Keratinocyte (primary cell): Measurements from ENCODE around the gene TMEM14B. TPM values are rescaled to one million over a fixed set of nuclear protein-coding genes. Genes with fewer than 3 reads are reported as not detected.

Source experiments
- DNase-seq: peaks from one replicate; pipeline ENCODE4 v3.0.0-alpha.2; 2011; ENCODE audit warnings: low read depth, missing footprints, low spot score
- FAIRE-seq: peaks from 2 replicates; lab custom pipeline; 2011; peaks lifted over from hg19 to GRCh38; lab: Jason Lieb, UNC
- H2AFZ ChIP-seq: 2 replicates; pipeline ENCODE4 v1.6.0; 2012; ENCODE audit warnings: low read length, control low read depth, inconsistent platforms; ENCODE audit not compliant: control insufficient read depth
- H3K27ac ChIP-seq: 2 replicates; pipeline ENCODE4 v1.5.1; 2011; ENCODE audit warnings: low read length; ENCODE audit not compliant: control insufficient read depth, insufficient read depth
- H3K27me3 ChIP-seq: 3 replicates; pipeline ENCODE4 v1.6.0; 2011; ENCODE audit warnings: low read length; ENCODE audit not compliant: control insufficient read depth, insufficient read depth; ENCODE audit errors: extremely low read depth
- H3K36me3 ChIP-seq, 2 experiments: 2 replicates in 1 of 2; 3 replicates in 1 of 2; pipeline ENCODE4 v1.5.1; 2011; ENCODE audit warnings: low read length in 2 of 2, mild to moderate bottlenecking in 1 of 2; ENCODE audit not compliant: control insufficient read depth in 2 of 2, insufficient read depth in 2 of 2; ENCODE audit errors: extremely low read depth in 1 of 2
- H3K4me1 ChIP-seq: 3 replicates; pipeline ENCODE4 v1.5.1; 2011; ENCODE audit warnings: low read length; ENCODE audit not compliant: control insufficient read depth, insufficient read depth; ENCODE audit errors: extremely low read depth
- H3K4me2 ChIP-seq: 3 replicates; pipeline ENCODE4 v1.6.0; 2011; ENCODE audit warnings: low read depth, low read length; ENCODE audit not compliant: control insufficient read depth, insufficient read depth; ENCODE audit errors: extremely low read depth
- H3K4me3 ChIP-seq, 3 experiments: fragments of 200-600 bp in 1 of 3; sonication (generic) in 1 of 3; 2 replicates in 2 of 3; 3 replicates in 1 of 3; pipeline ENCODE4 v1.5.1; 2011 to 2016; ENCODE audit warnings: low read length in 3 of 3, mild to moderate bottlenecking in 3 of 3, control low read depth in 2 of 3, inconsistent platforms in 1 of 3, low read depth in 1 of 3, mixed read lengths in 1 of 3, mixed run types in 1 of 3, moderate library complexity in 1 of 3; ENCODE audit not compliant: control insufficient read depth in 2 of 3, insufficient read depth in 2 of 3; ENCODE audit errors: extremely low read depth in 1 of 3
- H3K79me2 ChIP-seq: 2 replicates; pipeline ENCODE4 v1.6.0; 2012; ENCODE audit warnings: low read length; ENCODE audit not compliant: control insufficient read depth, insufficient read depth
- H3K9ac ChIP-seq: 3 replicates; pipeline ENCODE4 v1.6.0; 2011; ENCODE audit warnings: low read length; ENCODE audit not compliant: control insufficient read depth, insufficient read depth; ENCODE audit errors: extremely low read depth
- H3K9me1 ChIP-seq: 3 replicates; pipeline ENCODE4 v1.6.0; 2011; ENCODE audit warnings: low read length; ENCODE audit not compliant: control insufficient read depth, insufficient read depth; ENCODE audit errors: extremely low read depth
- H3K9me3 ChIP-seq: 2 replicates; pipeline ENCODE4 v1.5.1; 2012; ENCODE audit warnings: low read depth, low read length; ENCODE audit not compliant: control insufficient read depth
- H4K20me1 ChIP-seq: 3 replicates; pipeline ENCODE4 v1.6.0; 2011; ENCODE audit warnings: low read length; ENCODE audit not compliant: control insufficient read depth, insufficient read depth; ENCODE audit errors: extremely low read depth
- CTCF ChIP-seq, 3 experiments: IDR thresholded peaks in 1 of 3; conservative IDR thresholded peaks in 1 of 3; optimal IDR thresholded peaks in 1 of 3; 2 replicates in 2 of 3; 3 replicates in 1 of 3; pipeline versions ENCODE3 to v1.5.1; 2011; ENCODE audit warnings: low read length in 3 of 3, mild to moderate bottlenecking in 3 of 3, moderate library complexity in 2 of 3, control low read depth in 1 of 3, inconsistent platforms in 1 of 3; ENCODE audit not compliant: insufficient read depth in 2 of 3; ENCODE audit errors: extremely low read depth in 1 of 3
- EZH2 ChIP-seq: IDR thresholded peaks from one replicate; pipeline ENCODE4 v1.6.1; 2012; ENCODE audit warnings: inconsistent platforms, mild to moderate bottlenecking, low read length, moderate library complexity
- dilution Hi-C: fragments of 300-500 bp; cut with MboI; formaldehyde crosslinking; loops from one replicate; pipeline ENCODE4 v1.7.0; 2020; ENCODE audit warnings: low sequenced_read_pairs; ENCODE audit not compliant: extremely low pct_ligation_motif_present
- polyA plus RNA-seq, 5 experiments: library from polyadenylated mRNA; depleted of rRNA in 3 of 5; stranded (reverse) in 3 of 5; stranded (forward) in 1 of 5; unstranded in 1 of 5; fragments of >200 nt; gene quantifications; 1 replicate in 1 of 5; 2 replicates in 3 of 5; 3 replicates in 1 of 5; pipeline versions ENCODE4 v1.2.1 to v1.2.3, GENCODE V29; 2011 to 2012; ENCODE audit warnings: missing spikeins in 2 of 5, low read depth in 1 of 5, low replicate concordance in 1 of 5

TMEM14B gene
- polyA plus RNA-seq, 1 donor (not counting 4 experiments of a cell fraction or from before 2014, with no cell fraction given) = 157 TPM

GRCh38 chr6:10722820-10723566, 24.6 kb upstream of the TMEM14B start, which contains the start of gene TMEM14C:
Gene TMEM14C, plus strand, starts transcription at chr6:10723070. Its CDS starts 1,544 bp downstream, at chr6:10724614.
- Histone ChIP-seq H3K9me3 (peaks cover 4% of the 10 kb centered on the region), H2AFZ (peak within 1 kb of the TSS; percentile 79), H3K4me1 (peaks cover 17% of the 10 kb centered on the region), H3K9me1 (no peaks in the 10 kb centered on the region), H4K20me1 (no peaks in the 10 kb centered on the region), H3K79me2 (peaks cover 36% of the 10 kb centered on the region), H3K4me3 (peak within 1 kb of the TSS; percentile 62 to 94 (median 88)), H3K27ac (peak within 1 kb of the TSS; percentile 87), H3K27me3 (no peaks in the 10 kb centered on the region), H3K9ac (peak within 1 kb of the TSS; percentile 93), H3K4me2 (peak within 1 kb of the TSS; percentile 75), H3K36me3 (peaks cover 19% of the 10 kb centered on the region in 2 experiments)
- TF ChIP-seq EZH2 (no peak), CTCF (optimal IDR thresholded peaks at IDR 0.05 in 1 of 3, IDR thresholded peaks at IDR 0.05 in 1 of 3, conservative IDR thresholded peaks at IDR 0.05 in 1 of 3; ENCODE audit: extremely low read depth in 1 of 3, insufficient read depth in 2 of 3, low read length in 3 of 3) (no peak)
- FAIRE-seq = no peak
- peak; percentile 81 for DNase-seq
- dilution Hi-C loops = no loop called here

DNA sequence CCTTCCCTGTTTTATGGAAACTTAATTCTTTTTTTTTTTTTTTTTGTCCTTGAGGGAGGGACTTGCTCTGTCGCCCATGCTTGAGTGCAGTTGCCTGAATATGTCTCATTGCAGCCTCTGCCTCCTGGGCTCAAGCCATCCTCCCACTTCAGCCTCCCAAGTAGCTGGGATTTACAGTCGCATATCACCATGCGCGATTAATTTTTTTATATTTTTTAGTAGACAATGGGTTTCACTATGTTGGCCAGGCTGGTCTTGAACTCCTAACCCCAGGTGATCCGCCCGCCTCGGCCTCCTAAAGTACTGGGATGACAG, 24.1 kb upstream of the TMEM14B start:
- Histone ChIP-seq H3K4me2 (peak overlapping the region; percentile 75), H3K27ac (peak overlapping the region; percentile 87), H3K27me3 (no peaks in the 10 kb centered on the region), H2AFZ (no peak overlapping the region), H4K20me1 (no peaks in the 10 kb centered on the region), H3K9ac (peak overlapping the region; percentile 93), H3K9me1 (no peaks in the 10 kb centered on the region), H3K36me3 (peaks cover 19 to 20% of the 10 kb centered on the region in 2 experiments), H3K9me3 (peaks cover 2% of the 10 kb centered on the region), H3K79me2 (peaks cover 37% of the 10 kb centered on the region), H3K4me3 (peak overlapping the region; percentile 62 to 94 (median 88)), H3K4me1 (peaks cover 17% of the 10 kb centered on the region)
- DNase-seq = no peak
- dilution Hi-C loops = no loop called here
- no peak for FAIRE-seq
- TF ChIP-seq EZH2 (no peak), CTCF (optimal IDR thresholded peaks at IDR 0.05 in 1 of 3, IDR thresholded peaks at IDR 0.05 in 1 of 3, conservative IDR thresholded peaks at IDR 0.05 in 1 of 3; ENCODE audit: extremely low read depth in 1 of 3, insufficient read depth in 2 of 3, low read length in 3 of 3) (no peak)
